ENCODE results near the gene TSC2. TPM values are rescaled to one million over a fixed set of nuclear protein-coding genes. Genes with fewer than 3 reads are reported as not detected.

The TSC2 gene
- total and polyA plus RNA-seq, 2 donors (not counting 3 experiments of a cell fraction or from before 2014, with no cell fraction given), result 87.9 to 144 TPM

- no peak for TF ChIP-seq JUN (IDR thresholded peaks at IDR 0.05; ENCODE audit: borderline replicate concordance, insufficient read depth, insufficient read length, low read depth)
Observed at GRCh38 chr16:2053897-2054296, 6.1 kb downstream of the TSC2 start.

GRCh38 chr16:2054543-2055245, 6.9 kb downstream of the TSC2 start:
- Histone ChIP-seq H3K79me2 (ENCODE audit: control insufficient read depth, insufficient read depth, low read length) (no peaks in the 10 kb centered on the region), H3K9me1 (replicated peaks; ENCODE audit: control insufficient read depth, extremely low read depth, insufficient read depth, low read length) (no peaks in the 10 kb centered on the region), H3K9me3 (replicated peaks; ENCODE audit: control insufficient read depth, insufficient read depth, low read length) (no peaks in the 10 kb centered on the region), H3K4me1 (ENCODE audit: control insufficient read depth, extremely low read depth, insufficient read depth, low read length) (no peaks in the 10 kb centered on the region), H3K27me3 (ENCODE audit: control insufficient read depth in 2 of 2, insufficient read depth in 2 of 2, low read length in 2 of 2) (no peaks in the 10 kb centered on the region), H2AFZ (ENCODE audit: low read depth, low read length) (no peak overlapping the region), H3K27ac (ENCODE audit: insufficient read depth, low read depth, low read length) (no peak overlapping the region), H3K4me2 (ENCODE audit: insufficient read depth, low read length) (no peak overlapping the region), H3K36me3 (ENCODE audit: control insufficient read depth in 2 of 2, extremely low read depth in 1 of 2, insufficient read depth in 2 of 2, low read length in 2 of 2) (peaks cover 5 to 42% of the 10 kb centered on the region in 2 experiments), H3K4me3 (replicated peaks in 1 of 3; ENCODE audit: insufficient read depth in 1 of 3, low read depth in 1 of 3, low read length in 3 of 3) (no peak overlapping the region), H3K9ac (replicated peaks; ENCODE audit: extremely low read depth, insufficient read depth, low read length) (no peak overlapping the region), H4K20me1 (replicated peaks; ENCODE audit: control insufficient read depth, extremely low read depth, insufficient read depth, low read length) (no peaks in the 10 kb centered on the region)
- ChIA-PET CTCF (interaction anchor here (3.1 kb wide), 1 partner anchor 32 kb away, joined by 93 read pairs; no protein-coding TSS in a partner anchor), POLR2A (no interaction called here)
- DNase-seq (ENCODE audit: low read depth, low spot score) (no peak), FAIRE-seq (no peak)
- intact Hi-C loops (cut with micrococcal nuclease) (no loop called here), dilution Hi-C loops (cut with MboI; ENCODE audit: extremely low pct_ligation_motif_present, low sequenced_read_pairs) (no loop called here)
- BruUV-seq (replicated peaks), result no TSS peak
- TF ChIP-seq MYC (IDR thresholded peaks at IDR 0.05; ENCODE audit: low read depth, low read length), result no peak
- TF ChIP-seq EZH2 (IDR thresholded peaks at IDR 0.05; ENCODE audit: borderline replicate concordance, low read depth, low read length, severe bottlenecking), result no peak
- TF ChIP-seq JUN (IDR thresholded peaks at IDR 0.05; ENCODE audit: borderline replicate concordance, insufficient read depth, insufficient read length, low read depth), result no peak
- TF ChIP-seq FOS (IDR thresholded peaks at IDR 0.05; ENCODE audit: borderline replicate concordance, insufficient read depth, low read length), result no peak
- TF ChIP-seq CTCF (IDR thresholded peaks at IDR 0.05; ENCODE audit: extremely low read depth in 1 of 2, insufficient read depth in 1 of 2, low read depth in 1 of 2, low read length in 2 of 2), result no peak
- TF ChIP-seq POLR2AphosphoS5 (IDR thresholded peaks at IDR 0.05; ENCODE audit: insufficient read depth, low read depth, low read length), result no peak
- no peak for TF ChIP-seq GATA2 (IDR thresholded peaks at IDR 0.05; ENCODE audit: insufficient read depth, insufficient read length, low read depth, low read length)
- no peak for TF ChIP-seq MAX (IDR thresholded peaks at IDR 0.05; ENCODE audit: insufficient read depth, insufficient read length)
- TF ChIP-seq POLR2A (IDR thresholded peaks at IDR 0.05; ENCODE audit: low read depth, low read length), result no peak

More at GRCh38 chr16:2053897-2054296, 6.1 kb downstream of the TSC2 start:
- dilution Hi-C loops (cut with MboI; ENCODE audit: extremely low pct_ligation_motif_present, low sequenced_read_pairs), result no loop called here
- no peak overlapping the region for H2AFZ ChIP-seq (ENCODE audit: low read depth, low read length)
- no peak overlapping the region for H3K4me2 ChIP-seq (ENCODE audit: insufficient read depth, low read length)
- no peaks in the 10 kb centered on the region for H3K4me1 ChIP-seq (ENCODE audit: control insufficient read depth, extremely low read depth, insufficient read depth, low read length)
- no peaks in the 10 kb centered on the region for H3K9me1 ChIP-seq (replicated peaks; ENCODE audit: control insufficient read depth, extremely low read depth, insufficient read depth, low read length)
- no peak for FAIRE-seq
- no peaks in the 10 kb centered on the region for H3K27me3 ChIP-seq (ENCODE audit: control insufficient read depth in 2 of 2, insufficient read depth in 2 of 2, low read length in 2 of 2)
- peaks cover 5 to 42% of the 10 kb centered on the region in 2 experiments for H3K36me3 ChIP-seq (ENCODE audit: control insufficient read depth in 2 of 2, extremely low read depth in 1 of 2, insufficient read depth in 2 of 2, low read length in 2 of 2)
- intact Hi-C loops (cut with micrococcal nuclease), result no loop called here
- POLR2A ChIA-PET, result no interaction called here
- CTCF ChIA-PET, result interaction anchor here (1.4 kb wide), 2 partner anchors 31 to 87 kb away, joined by 3 read pairs; no protein-coding TSS in a partner anchor
- BruUV-seq (replicated peaks), result no TSS peak
- peaks cover under 1% of the 10 kb centered on the region for H3K79me2 ChIP-seq (ENCODE audit: control insufficient read depth, insufficient read depth, low read length)
- H3K27ac ChIP-seq (ENCODE audit: insufficient read depth, low read depth, low read length), result no peak overlapping the region
- H3K9ac ChIP-seq (replicated peaks; ENCODE audit: extremely low read depth, insufficient read depth, low read length), result no peak overlapping the region
- H3K9me3 ChIP-seq (replicated peaks; ENCODE audit: control insufficient read depth, insufficient read depth, low read length), result no peaks in the 10 kb centered on the region
- H3K4me3 ChIP-seq (replicated peaks in 1 of 3; ENCODE audit: insufficient read depth in 1 of 3, low read depth in 1 of 3, low read length in 3 of 3), result no peak overlapping the region
- no peaks in the 10 kb centered on the region for H4K20me1 ChIP-seq (replicated peaks; ENCODE audit: control insufficient read depth, extremely low read depth, insufficient read depth, low read length)
- DNase-seq (ENCODE audit: low read depth, low spot score), result no peak

All from endothelial cell of umbilical vein (primary cell).